ENCODE data around the gene SLC13A4. TPM values are rescaled to one million over a fixed set of nuclear protein-coding genes. Genes with fewer than 3 reads are reported as not detected.
A peak's percentile ranks its signal among the peaks of the same experiment; 100 is the strongest.

The SLC13A4 gene
- polyA plus RNA-seq, 1 donor from 2014 or later, result 1.4 TPM

DNA sequence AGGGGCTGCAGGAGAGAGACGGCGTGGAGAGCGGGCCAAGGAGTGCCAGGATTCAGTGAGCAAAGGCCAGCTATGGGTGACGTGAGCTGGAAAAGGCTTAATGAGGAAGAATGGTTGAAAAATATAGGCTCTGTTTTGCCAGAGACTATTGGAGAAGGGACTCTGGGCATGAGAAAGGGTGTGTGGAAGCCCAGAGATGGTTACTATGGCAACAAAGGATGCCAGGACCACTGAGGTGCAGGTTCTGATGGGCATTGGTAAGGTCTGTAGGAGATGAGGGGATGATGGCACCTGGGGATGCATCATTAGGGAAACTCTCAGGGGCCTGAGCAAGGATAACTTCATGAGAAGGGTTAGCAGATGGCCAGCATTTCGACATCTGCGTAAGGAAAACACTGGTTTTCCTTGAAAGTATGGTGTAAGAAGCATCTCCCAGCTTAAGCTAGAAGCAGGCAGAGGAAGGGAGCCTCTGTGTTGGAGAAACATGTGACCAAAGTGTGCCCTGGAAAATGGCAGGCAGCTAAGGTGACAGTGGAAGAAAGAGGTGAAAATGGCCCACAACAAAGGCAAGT is 42.2 kb upstream of the SLC13A4 start:
- H3K9me3 ChIP-seq (ENCODE audit: low read length), result no peaks in the 10 kb centered on the region
- H3K27me3 ChIP-seq (ENCODE audit: insufficient read depth, low read depth, low read length), result no peaks in the 10 kb centered on the region
- no peak overlapping the region for H2AFZ ChIP-seq (ENCODE audit: low read depth, low read length)
- no peak overlapping the region for H3K9ac ChIP-seq (ENCODE audit: low read length)
- H3K4me2 ChIP-seq (ENCODE audit: low read length), result no peak overlapping the region
- H3K36me3 ChIP-seq (ENCODE audit: insufficient read depth, low read length), result no peaks in the 10 kb centered on the region
- TF ChIP-seq RAD21 (conservative IDR thresholded peaks at IDR 0.05), result no peak
- TF ChIP-seq MXI1 (conservative IDR thresholded peaks at IDR 0.05; ENCODE audit: poor library complexity, severe bottlenecking), result no peak
- TF ChIP-seq POLR2AphosphoS5 (IDR thresholded peaks at IDR 0.05), result no peak
- peaks cover 6% of the 10 kb centered on the region for H3F3A ChIP-seq (ENCODE audit: insufficient read depth, low read length, poor library complexity, severe bottlenecking)
- no peak overlapping the region for H3K27ac ChIP-seq (ENCODE audit: low read length)
- no peaks in the 10 kb centered on the region for H3K9me2 ChIP-seq (ENCODE audit: insufficient read depth, low read length)
- no peak overlapping the region for H3K4me3 ChIP-seq (ENCODE audit: low read length)
- H4K20me1 ChIP-seq (ENCODE audit: insufficient read depth), result no peaks in the 10 kb centered on the region
- no peaks in the 10 kb centered on the region for H3K79me2 ChIP-seq (replicated peaks; ENCODE audit: insufficient read depth, low read length)

DNA sequence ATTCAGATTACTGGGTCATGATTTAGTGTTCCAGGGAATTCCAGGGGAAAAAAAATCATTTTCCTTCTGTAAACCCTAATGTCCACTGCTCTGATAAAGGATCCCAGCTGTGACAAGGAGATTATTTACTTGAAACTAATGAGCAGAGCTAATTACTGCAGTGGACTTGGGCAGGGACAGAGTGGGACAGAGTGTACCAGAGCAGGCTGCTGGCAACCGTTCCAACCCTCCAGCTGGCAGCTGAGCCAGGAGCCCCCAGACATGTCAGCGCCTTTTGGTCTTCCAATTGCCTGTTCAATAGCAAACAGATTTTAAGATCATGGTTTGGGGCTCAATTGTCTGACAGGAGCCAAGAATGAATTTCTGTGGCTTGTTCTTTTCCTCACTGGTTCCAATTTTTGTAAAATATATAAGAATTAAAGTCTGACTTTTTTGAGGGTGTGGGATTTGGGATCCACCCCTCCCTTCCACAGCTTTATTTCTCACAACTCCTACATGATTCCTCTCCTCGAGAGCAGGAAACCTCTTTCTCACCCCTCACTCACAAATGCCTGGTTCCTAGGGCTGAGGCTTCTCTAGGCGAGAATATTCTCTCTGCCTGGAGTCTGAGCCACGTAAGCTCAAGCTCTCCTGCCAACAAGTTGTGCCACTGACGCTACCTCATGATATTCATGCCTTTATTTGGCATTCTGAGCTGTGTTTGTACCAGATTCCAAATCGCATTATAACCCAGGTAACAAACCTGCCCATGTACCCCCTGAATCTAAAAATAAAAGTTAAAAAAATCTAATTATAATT is 41.2 kb upstream of the SLC13A4 start:
- Histone ChIP-seq H2AFZ (ENCODE audit: low read depth, low read length) (no peak overlapping the region), H3K4me3 (ENCODE audit: low read length) (no peak overlapping the region), H3K9me2 (ENCODE audit: insufficient read depth, low read length) (no peaks in the 10 kb centered on the region)

DNA sequence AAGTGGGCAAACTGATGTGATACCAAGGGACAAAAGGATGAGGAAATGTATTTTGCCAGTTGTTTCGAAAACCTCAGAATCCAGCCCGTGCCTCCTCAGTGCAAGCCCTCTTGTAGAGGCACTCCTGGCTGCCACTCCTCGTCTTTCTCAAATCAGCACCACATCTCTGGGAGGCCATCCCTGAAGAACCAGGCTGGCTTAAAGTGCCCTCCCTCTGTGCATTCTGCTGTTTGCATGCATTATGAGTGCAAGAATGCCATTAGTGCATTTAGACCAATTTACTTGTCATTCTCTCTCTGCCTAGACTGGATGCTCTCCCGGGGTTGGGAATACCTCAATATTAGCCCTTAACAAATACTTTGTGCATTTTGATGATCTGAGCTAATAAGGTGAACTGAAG is 40.5 kb upstream of the SLC13A4 start:
- H3K9me2 ChIP-seq (ENCODE audit: insufficient read depth, low read length), result no peaks in the 10 kb centered on the region
- H3K9me3 ChIP-seq (ENCODE audit: low read length), result no peaks in the 10 kb centered on the region
- H3K4me3 ChIP-seq (ENCODE audit: low read length), result peak overlapping the region; percentile 38
- H3K36me3 ChIP-seq (ENCODE audit: insufficient read depth, low read length), result no peaks in the 10 kb centered on the region
- H3K9ac ChIP-seq (ENCODE audit: low read length), result no peak overlapping the region
- H3K4me2 ChIP-seq (ENCODE audit: low read length), result no peak overlapping the region
- H3F3A ChIP-seq (ENCODE audit: insufficient read depth, low read length, poor library complexity, severe bottlenecking), result peaks cover 6% of the 10 kb centered on the region
- no peak overlapping the region for H2AFZ ChIP-seq (ENCODE audit: low read depth, low read length)
- no peaks in the 10 kb centered on the region for H3K27me3 ChIP-seq (ENCODE audit: insufficient read depth, low read depth, low read length)
- no peak for TF ChIP-seq SMC3 (conservative IDR thresholded peaks at IDR 0.05; ENCODE audit: poor library complexity)
- peak; percentile 74 for TF ChIP-seq EP300 (conservative IDR thresholded peaks at IDR 0.05; ENCODE audit: poor library complexity, severe bottlenecking)
- TF ChIP-seq EZH2 (IDR thresholded peaks at IDR 0.05; ENCODE audit: borderline replicate concordance, insufficient read depth, low read length, poor library complexity, severe bottlenecking), result no peak
- TF ChIP-seq POLR2AphosphoS5 (IDR thresholded peaks at IDR 0.05), result peak; percentile 86
- TF ChIP-seq, protein P1, sequence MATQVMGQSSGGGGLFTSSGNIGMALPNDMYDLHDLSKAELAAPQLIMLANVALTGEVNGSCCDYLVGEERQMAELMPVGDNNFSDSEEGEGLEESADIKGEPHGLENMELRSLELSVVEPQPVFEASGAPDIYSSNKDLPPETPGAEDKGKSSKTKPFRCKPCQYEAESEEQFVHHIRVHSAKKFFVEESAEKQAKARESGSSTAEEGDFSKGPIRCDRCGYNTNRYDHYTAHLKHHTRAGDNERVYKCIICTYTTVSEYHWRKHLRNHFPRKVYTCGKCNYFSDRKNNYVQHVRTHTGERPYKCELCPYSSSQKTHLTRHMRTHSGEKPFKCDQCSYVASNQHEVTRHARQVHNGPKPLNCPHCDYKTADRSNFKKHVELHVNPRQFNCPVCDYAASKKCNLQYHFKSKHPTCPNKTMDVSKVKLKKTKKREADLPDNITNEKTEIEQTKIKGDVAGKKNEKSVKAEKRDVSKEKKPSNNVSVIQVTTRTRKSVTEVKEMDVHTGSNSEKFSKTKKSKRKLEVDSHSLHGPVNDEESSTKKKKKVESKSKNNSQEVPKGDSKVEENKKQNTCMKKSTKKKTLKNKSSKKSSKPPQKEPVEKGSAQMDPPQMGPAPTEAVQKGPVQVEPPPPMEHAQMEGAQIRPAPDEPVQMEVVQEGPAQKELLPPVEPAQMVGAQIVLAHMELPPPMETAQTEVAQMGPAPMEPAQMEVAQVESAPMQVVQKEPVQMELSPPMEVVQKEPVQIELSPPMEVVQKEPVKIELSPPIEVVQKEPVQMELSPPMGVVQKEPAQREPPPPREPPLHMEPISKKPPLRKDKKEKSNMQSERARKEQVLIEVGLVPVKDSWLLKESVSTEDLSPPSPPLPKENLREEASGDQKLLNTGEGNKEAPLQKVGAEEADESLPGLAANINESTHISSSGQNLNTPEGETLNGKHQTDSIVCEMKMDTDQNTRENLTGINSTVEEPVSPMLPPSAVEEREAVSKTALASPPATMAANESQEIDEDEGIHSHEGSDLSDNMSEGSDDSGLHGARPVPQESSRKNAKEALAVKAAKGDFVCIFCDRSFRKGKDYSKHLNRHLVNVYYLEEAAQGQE (IDR thresholded peaks at IDR 0.05; ENCODE audit: borderline replicate concordance), result peak; percentile 95
- no peak for TF ChIP-seq TAF1 (IDR thresholded peaks at IDR 0.05; ENCODE audit: low read depth)
- no peak for TF ChIP-seq MXI1 (conservative IDR thresholded peaks at IDR 0.05; ENCODE audit: poor library complexity, severe bottlenecking)
- no peaks in the 10 kb centered on the region for H3K79me2 ChIP-seq (replicated peaks; ENCODE audit: insufficient read depth, low read length)
- H3K27ac ChIP-seq (ENCODE audit: low read length), result peak overlapping the region; percentile 60
- H4K20me1 ChIP-seq (ENCODE audit: insufficient read depth), result no peaks in the 10 kb centered on the region

More for the DNA sequence above, 41.2 kb upstream of the SLC13A4 start:
- H3K36me3 ChIP-seq (ENCODE audit: insufficient read depth, low read length), result no peaks in the 10 kb centered on the region
- peaks cover 6% of the 10 kb centered on the region for H3F3A ChIP-seq (ENCODE audit: insufficient read depth, low read length, poor library complexity, severe bottlenecking)
- H3K4me2 ChIP-seq (ENCODE audit: low read length), result no peak overlapping the region
- no peaks in the 10 kb centered on the region for H3K9me3 ChIP-seq (ENCODE audit: low read length)
- no peak overlapping the region for H3K9ac ChIP-seq (ENCODE audit: low read length)
- H3K27me3 ChIP-seq (ENCODE audit: insufficient read depth, low read depth, low read length), result no peaks in the 10 kb centered on the region
- H3K79me2 ChIP-seq (replicated peaks; ENCODE audit: insufficient read depth, low read length), result no peaks in the 10 kb centered on the region
- no peaks in the 10 kb centered on the region for H4K20me1 ChIP-seq (ENCODE audit: insufficient read depth)
- TF ChIP-seq EP300 (conservative IDR thresholded peaks at IDR 0.05; ENCODE audit: poor library complexity, severe bottlenecking) (no peak), POLR2AphosphoS5 (IDR thresholded peaks at IDR 0.05) (no peak), SMC3 (conservative IDR thresholded peaks at IDR 0.05; ENCODE audit: poor library complexity) (no peak), EZH2 (IDR thresholded peaks at IDR 0.05; ENCODE audit: borderline replicate concordance, insufficient read depth, low read length, poor library complexity, severe bottlenecking) (no peak), MXI1 (conservative IDR thresholded peaks at IDR 0.05; ENCODE audit: poor library complexity, severe bottlenecking) (no peak), RAD21 (conservative IDR thresholded peaks at IDR 0.05) (no peak)
- peak overlapping the region; percentile 42 for H3K27ac ChIP-seq (ENCODE audit: low read length)

Data from neural cell (in vitro differentiated cells).